GM12892 (cell line): Measurements from ENCODE around the gene CD101.

Source experiments
- POLR2AphosphoS5 ChIP-seq: IDR thresholded peaks from 2 replicates; pipeline ENCODE4 v1.6.1; 2011; ENCODE audit warnings: low read depth, low read length, control low read depth
- TAF1 ChIP-seq: IDR thresholded peaks from 2 replicates; pipeline ENCODE4 v1.6.1; 2011; ENCODE audit warnings: low read depth, mild to moderate bottlenecking, control low read depth, low read length, borderline replicate concordance

DNA sequence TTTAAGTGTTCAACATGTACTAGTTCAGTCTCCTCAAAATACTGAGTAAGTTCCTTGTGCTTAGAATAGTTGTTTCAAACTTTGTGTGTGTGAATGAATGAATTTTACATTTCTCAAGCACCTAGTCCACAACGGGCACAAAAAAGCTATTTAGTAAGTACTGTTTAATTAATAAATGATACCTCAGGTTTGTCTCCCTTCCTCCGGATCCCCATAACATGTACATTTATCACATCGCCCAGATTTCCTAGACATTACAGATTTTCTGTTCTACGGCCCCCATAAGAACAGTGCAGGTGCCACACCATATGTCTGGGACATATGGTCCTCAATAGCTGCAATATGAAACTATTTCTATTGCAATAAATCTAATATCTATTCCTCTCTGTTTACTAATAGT is 57.2 kb downstream of the CD101 start:
- TF ChIP-seq POLR2AphosphoS5 (no peak), TAF1 (no peak)
